ENCODE measurements around the gene ATP13A2.

ATP13A2 gene

GRCh38 chr1:17011439-17012307 lies at the start of gene ATP13A2:
TSS of gene ATP13A2 (minus strand) at chr1:17011928. CDS start at chr1:17011738, 190 bp downstream.
- peak; percentile 84 for DNase-seq

- DNase-seq = no peak
These were observed 49.8 kb upstream of the ATP13A2 start for GRCh38 chr1:17061486-17061885.

- DNase-seq = no peak
These were observed 48.6 kb upstream of the ATP13A2 start for GRCh38 chr1:17060306-17060749.

GRCh38 chr1:17059391-17060305 lies 47.9 kb upstream of the ATP13A2 start:
- DNase-seq = peak; percentile 54

GRCh38 chr1:17056551-17056950 lies 44.8 kb upstream of the ATP13A2 start:
- no peak for DNase-seq

- DNase-seq = no peak
These were observed 44.1 kb upstream of the ATP13A2 start for GRCh38 chr1:17055801-17056200.

GRCh38 chr1:17053685-17054410 lies 42.1 kb upstream of the ATP13A2 start, which contains the start of gene SDHB:
TSS of gene SDHB (minus strand) at chr1:17054032. CDS start at chr1:17054019, 13 bp downstream.
- DNase-seq = peak; percentile 100

- DNase-seq = no peak
These were observed 41.5 kb upstream of the ATP13A2 start for GRCh38 chr1:17053086-17053684.

- no peak for DNase-seq
These were observed 40.9 kb upstream of the ATP13A2 start for GRCh38 chr1:17052641-17053040.

- DNase-seq = no peak
These were observed 40.3 kb upstream of the ATP13A2 start for GRCh38 chr1:17052038-17052437.

- DNase-seq = no peak
These were observed 36.2 kb upstream of the ATP13A2 start for GRCh38 chr1:17047924-17048323.

GRCh38 chr1:17046334-17046657 lies 34.6 kb upstream of the ATP13A2 start:
- DNase-seq = no peak

GRCh38 chr1:17045634-17046333 lies 34.1 kb upstream of the ATP13A2 start:
- no peak for DNase-seq

- DNase-seq = no peak
These were observed 33.4 kb upstream of the ATP13A2 start for GRCh38 chr1:17045150-17045549.

- DNase-seq = no peak
These were observed 31.9 kb upstream of the ATP13A2 start for GRCh38 chr1:17043676-17044075.

GRCh38 chr1:17040135-17040534 lies 28.4 kb upstream of the ATP13A2 start:
- no peak for DNase-seq

- no peak for DNase-seq
These were observed 27.8 kb upstream of the ATP13A2 start for GRCh38 chr1:17039522-17039921.

- no peak for DNase-seq
These were observed 21.8 kb upstream of the ATP13A2 start for GRCh38 chr1:17033481-17033880.

GRCh38 chr1:17032741-17033140 lies 21.0 kb upstream of the ATP13A2 start:
- no peak for DNase-seq

- DNase-seq = no peak
These were observed 19.7 kb upstream of the ATP13A2 start for GRCh38 chr1:17031436-17031835.

- no peak for DNase-seq
These were observed 18.5 kb upstream of the ATP13A2 start for GRCh38 chr1:17030206-17030605.

GRCh38 chr1:17028662-17029188 lies 17.0 kb upstream of the ATP13A2 start:
- DNase-seq = no peak
